ENCODE data around the gene SMARCA5.

Gene SMARCA5

GRCh38 chr4:143559757-143560147, 46.2 kb downstream of the SMARCA5 start:
- peaks cover 0 to 9% of the 10 kb centered on the region in 2 experiments; a peak in 1 of 3 replicates for H3K36me3 ChIP-seq (ENCODE audit: control insufficient read depth in 2 of 2, insufficient read depth in 1 of 2, low read length in 2 of 2)
- POLR2A ChIA-PET, result no interaction called here
- H3K4me1 ChIP-seq (ENCODE audit: control insufficient read depth, insufficient read depth, low read length), result no peaks in the 10 kb centered on the region
- CTCF ChIA-PET, result interaction anchor here (1.0 kb wide), 1 partner anchor 112 kb away, joined by 3 read pairs; no protein-coding TSS in a partner anchor
- H3K9me3 ChIP-seq (ENCODE audit: control insufficient read depth, insufficient read depth, low read depth, low read length), result no peaks in the 10 kb centered on the region
- H3K4me3 ChIP-seq (ENCODE audit: low read depth, low read length), result no peak overlapping the region
- no peak for TF ChIP-seq ZNF248 (tag by site-specific recombination; IDR thresholded peaks at IDR 0.05)
- H3K27ac ChIP-seq (ENCODE audit: extremely low read depth, low read depth, low read length), result no peak overlapping the region

- H3K4me1 ChIP-seq (ENCODE audit: control insufficient read depth, insufficient read depth, low read length), result no peaks in the 10 kb centered on the region
- H3K27ac ChIP-seq (ENCODE audit: extremely low read depth, low read depth, low read length), result no peak overlapping the region
- CTCF ChIA-PET, result no interaction called here
- H3K4me3 ChIP-seq (ENCODE audit: low read depth, low read length), result no peak overlapping the region
- no peaks in the 10 kb centered on the region for H3K9me3 ChIP-seq (ENCODE audit: control insufficient read depth, insufficient read depth, low read depth, low read length)
- POLR2A ChIA-PET, result no interaction called here
- no peak for TF ChIP-seq ZNF830 (tag by site-specific recombination; IDR thresholded peaks at IDR 0.05; ENCODE audit: low read depth)
- no peaks in the 10 kb centered on the region for H3K36me3 ChIP-seq (ENCODE audit: control insufficient read depth in 2 of 2, insufficient read depth in 1 of 2, low read length in 2 of 2)
Observed at GRCh38 chr4:143564472-143564871, 51.0 kb downstream of the SMARCA5 start.

- Histone ChIP-seq H3K4me1 (ENCODE audit: control insufficient read depth, insufficient read depth, low read length) (no peaks in the 10 kb centered on the region), H3K4me3 (ENCODE audit: low read depth, low read length) (no peak overlapping the region), H3K27ac (ENCODE audit: extremely low read depth, low read depth, low read length) (no peak overlapping the region), H3K9me3 (ENCODE audit: control insufficient read depth, insufficient read depth, low read depth, low read length) (no peaks in the 10 kb centered on the region), H3K36me3 (ENCODE audit: control insufficient read depth in 2 of 2, insufficient read depth in 1 of 2, low read length in 2 of 2) (no peaks in the 10 kb centered on the region)
- CTCF ChIA-PET, result no interaction called here
- TF ChIP-seq ZNF610 (tag by site-specific recombination; IDR thresholded peaks at IDR 0.05; ENCODE audit: borderline replicate concordance) (no peak), SCRT1 (tag by site-specific recombination; IDR thresholded peaks at IDR 0.05; ENCODE audit: borderline replicate concordance) (no peak), ZNF768 (tag by site-specific recombination; IDR thresholded peaks at IDR 0.05) (no peak), ZNF19 (tag by site-specific recombination; IDR thresholded peaks at IDR 0.05; ENCODE audit: low read depth) (no peak), ZNF26 (tag by site-specific recombination; IDR thresholded peaks at IDR 0.05) (no peak), BCL6B (tag by site-specific recombination; IDR thresholded peaks at IDR 0.05) (no peak), ZNF394 (tag by site-specific recombination; IDR thresholded peaks at IDR 0.05; ENCODE audit: borderline replicate concordance) (no peak), ZNF132 (tag by site-specific recombination; IDR thresholded peaks at IDR 0.05; ENCODE audit: borderline replicate concordance) (no peak)
- POLR2A ChIA-PET, result no interaction called here
Observed at GRCh38 chr4:143575331-143575730, 61.8 kb downstream of the SMARCA5 start.

DNA sequence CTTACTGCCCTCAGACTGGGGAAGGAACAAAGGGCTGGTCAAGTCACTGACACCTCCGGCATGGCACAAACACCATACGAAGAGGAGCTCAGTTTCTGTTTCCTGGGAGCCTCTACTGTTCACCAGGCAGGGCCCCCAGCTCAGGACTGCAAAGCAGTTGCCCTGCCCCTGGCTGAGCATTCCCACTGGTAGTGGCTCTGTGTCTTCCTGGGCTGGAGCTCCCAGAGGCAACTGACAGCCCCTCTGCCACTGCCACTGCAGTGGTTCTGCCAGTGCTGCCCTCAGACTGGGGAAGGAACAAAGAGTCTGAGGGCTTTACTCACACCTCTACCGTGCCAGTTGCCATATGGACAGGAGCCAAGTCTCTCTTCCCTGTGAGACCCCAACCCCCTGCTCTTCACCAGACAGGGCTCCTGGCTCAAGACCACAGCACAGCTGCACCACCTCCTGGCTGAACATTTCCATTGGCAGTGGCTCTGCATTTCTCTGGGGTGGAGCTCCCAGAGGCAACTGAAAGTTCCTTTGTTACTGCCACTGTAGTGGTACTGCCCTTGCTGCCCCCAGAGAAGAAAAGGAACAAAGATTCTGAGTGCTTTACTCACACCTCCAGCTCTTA, 67.9 kb downstream of the SMARCA5 start:
- ChIA-PET POLR2A (no interaction called here), CTCF (no interaction called here)
- Histone ChIP-seq H3K36me3 (ENCODE audit: control insufficient read depth in 2 of 2, insufficient read depth in 1 of 2, low read length in 2 of 2) (no peaks in the 10 kb centered on the region), H3K27ac (ENCODE audit: extremely low read depth, low read depth, low read length) (no peak overlapping the region), H3K9me3 (ENCODE audit: control insufficient read depth, insufficient read depth, low read depth, low read length) (no peaks in the 10 kb centered on the region), H3K4me1 (ENCODE audit: control insufficient read depth, insufficient read depth, low read length) (no peaks in the 10 kb centered on the region), H3K4me3 (ENCODE audit: low read depth, low read length) (no peak overlapping the region)
- TF ChIP-seq ZNF211 (tag by site-specific recombination; IDR thresholded peaks at IDR 0.05; ENCODE audit: low read depth) (no peak), HOXC10 (CRISPR knock-in tag; IDR thresholded peaks at IDR 0.05) (no peak), ZNF580 (tag by site-specific recombination; IDR thresholded peaks at IDR 0.05) (no peak), ZNF514 (tag by site-specific recombination; IDR thresholded peaks at IDR 0.05) (no peak)
